Glomerular visceral epithelial cell (primary cell): ENCODE data around the gene SLC24A2.
A peak's percentile ranks its signal among the peaks of the same experiment; 100 is the strongest.

Experiments
- DNase-seq: peaks from one replicate; pipeline ENCODE4 v3.0.0-alpha.2; 2016; ENCODE audit errors: extremely low spot score

The SLC24A2 gene

DNA sequence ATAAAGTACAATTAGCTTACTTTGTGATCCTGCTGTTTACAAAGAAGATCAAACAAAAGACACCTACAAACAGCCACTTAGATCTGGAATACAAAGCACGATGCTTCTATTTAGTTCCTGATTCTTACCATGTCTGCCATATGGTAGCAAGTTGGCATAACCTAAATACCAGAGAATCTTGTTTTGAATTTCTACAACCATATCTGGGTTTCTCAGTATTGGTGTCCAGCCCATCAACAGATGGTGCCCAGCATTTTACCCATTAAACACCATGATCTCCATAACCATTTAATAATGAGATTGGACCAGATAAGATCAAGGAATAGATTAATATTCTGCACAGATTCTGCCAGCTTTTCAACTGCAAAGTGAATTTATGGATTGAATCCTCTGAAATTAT is 29.8 kb downstream of the SLC24A2 start:
- no peak for DNase-seq

DNA sequence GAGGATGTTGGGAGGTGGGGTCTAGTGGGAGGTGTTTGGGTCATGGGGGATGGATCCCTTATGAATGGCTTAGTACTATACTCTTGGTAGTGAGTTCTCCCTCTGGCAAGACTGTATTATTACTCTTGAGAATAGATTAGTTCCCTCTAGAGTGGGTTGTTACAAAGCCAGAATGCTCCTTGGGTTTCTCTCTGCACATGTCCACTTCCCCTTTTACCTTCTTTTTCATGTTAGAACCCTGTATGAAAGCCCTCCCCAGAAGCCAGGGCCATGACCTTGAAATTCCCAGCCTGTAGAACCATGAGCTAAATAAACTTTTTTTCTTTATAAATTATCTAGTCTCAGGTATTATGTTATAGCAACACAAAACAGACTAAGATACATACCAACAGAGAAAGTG is 31.1 kb downstream of the SLC24A2 start:
- DNase-seq: no peak

DNA sequence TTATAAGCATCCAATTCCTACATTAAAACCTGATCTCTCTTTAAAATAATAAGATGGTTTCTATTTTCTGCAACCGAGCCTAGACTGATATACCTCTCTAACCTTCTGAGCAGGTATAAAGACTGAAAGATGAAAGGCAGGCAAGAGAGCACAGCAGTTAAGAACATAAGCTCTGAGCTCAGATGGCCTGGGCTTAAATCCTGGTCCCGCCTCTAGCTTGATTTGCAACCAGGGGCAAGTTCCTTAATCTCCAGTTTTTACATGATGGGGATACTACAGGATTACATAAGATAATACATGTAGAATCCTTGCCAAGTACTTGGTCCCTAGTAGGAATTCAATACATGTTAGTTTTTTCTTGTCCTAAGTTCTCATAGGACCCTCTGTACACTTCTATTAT is 33.9 kb downstream of the SLC24A2 start:
- DNase-seq: no peak

DNA sequence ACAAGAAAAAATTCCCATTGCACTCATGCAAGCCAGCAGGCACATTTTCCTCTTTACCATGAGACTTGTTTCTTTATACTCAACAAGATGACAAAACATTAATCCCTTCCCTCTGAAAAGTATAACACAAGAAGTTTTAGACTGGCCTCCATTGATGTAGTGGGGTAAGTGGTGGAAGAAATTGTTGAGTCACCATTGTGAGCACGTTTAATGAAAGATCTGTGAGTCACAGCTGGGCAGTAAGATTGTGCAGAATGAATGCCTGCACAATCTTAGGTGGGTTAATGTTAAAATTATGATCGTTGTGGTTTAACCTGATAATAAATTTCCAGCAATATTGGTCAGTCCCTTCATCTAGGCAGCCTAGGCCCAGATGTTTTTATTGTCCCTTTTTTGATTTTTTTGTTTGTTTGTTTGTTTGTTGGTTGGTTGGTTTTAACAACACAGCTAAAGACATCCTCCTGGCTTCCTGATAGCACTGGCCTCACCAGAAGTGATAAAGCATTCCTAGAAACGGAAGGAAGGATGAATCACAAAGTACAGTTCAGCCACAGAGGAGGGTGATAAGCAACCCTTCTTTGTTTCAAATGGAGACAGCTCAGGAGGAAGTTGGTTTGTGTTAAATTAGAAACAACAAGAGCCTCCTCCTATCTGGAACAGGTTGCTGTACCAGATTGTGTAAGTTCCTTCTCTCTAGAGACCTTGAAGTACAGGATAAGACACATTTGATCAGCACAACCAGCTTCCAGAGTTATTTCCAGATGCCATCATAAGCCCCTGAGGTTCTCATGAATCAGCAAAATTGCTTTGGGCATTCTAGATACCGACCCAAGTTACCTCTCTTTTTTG is 40.3 kb downstream of the SLC24A2 start:
- DNase-seq: peak; percentile 6

DNA sequence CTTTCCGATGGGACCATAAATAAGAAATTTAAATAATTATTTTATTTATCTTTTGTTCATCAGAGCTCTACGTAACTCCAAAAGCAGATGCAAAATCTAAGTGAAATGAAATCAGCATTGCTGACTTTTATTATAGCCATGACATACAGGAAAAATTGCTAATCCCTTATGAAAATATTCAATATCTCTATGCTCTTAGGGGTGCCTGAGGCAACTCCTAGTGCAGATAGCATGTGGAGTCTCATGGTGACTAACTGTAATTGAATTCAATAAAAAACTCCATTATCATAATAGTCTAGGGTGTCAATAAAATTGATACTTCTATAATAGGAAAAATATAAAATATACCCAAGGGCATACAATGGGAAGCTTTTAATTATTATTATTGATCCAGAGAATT is 42.6 kb downstream of the SLC24A2 start:
- no peak for DNase-seq

DNA sequence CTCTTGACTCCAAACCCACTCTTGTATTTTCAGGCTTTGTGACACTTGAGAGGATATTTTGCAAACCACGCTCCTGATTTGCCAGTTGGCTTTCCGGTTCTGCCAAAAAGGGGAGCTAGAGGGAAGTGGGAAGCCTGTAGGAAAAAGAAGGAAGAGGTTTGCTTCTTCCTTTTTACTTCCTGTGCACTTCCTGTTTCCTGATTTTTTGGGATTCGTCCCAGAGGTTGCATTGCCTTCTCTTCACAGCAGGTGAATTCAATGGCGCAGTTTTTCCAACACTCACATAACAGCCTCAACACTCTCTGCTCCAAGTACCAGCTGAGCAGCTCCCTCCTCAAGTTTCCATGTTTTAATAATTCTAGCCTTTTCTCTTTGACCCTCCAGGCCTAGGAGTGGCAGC is 47.7 kb downstream of the SLC24A2 start:
- no peak for DNase-seq
